Measurements from ENCODE around the gene LPO.

DNA sequence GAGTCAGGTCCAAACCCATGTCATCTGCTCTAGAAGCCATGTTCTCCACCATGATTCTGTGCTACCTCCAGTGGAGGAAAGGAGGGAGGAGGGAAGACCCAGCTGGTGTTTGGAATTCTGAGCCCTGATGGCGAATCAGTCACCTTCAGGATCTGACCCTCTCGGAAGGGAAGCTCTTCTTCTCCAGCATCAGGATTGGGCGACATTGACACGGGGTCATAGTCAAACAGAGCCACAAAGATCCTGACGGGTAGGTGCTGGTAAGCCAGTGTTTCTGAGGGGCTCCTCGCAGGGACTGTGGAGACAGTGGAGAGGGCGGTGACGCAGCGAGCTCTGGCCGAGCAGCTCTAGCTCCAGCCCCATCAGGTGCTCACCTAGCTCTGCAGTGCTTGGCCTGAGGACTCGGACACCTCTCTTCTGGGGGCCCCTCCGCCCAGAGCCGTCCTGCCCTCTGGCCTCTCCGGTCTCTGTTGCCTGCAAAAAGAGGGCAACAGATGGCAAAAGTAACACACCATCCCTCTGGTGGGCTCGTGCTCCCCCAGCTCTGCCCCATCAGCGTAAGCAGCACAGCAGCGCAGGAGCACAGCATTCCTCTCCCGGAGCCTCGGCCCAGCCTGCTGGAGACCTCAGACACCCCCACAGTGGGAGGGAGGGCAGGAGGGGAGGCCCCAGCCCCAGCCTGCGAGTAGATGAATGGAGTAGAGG is 69.2 kb downstream of the LPO start:
- TF ChIP-seq, protein P1, sequence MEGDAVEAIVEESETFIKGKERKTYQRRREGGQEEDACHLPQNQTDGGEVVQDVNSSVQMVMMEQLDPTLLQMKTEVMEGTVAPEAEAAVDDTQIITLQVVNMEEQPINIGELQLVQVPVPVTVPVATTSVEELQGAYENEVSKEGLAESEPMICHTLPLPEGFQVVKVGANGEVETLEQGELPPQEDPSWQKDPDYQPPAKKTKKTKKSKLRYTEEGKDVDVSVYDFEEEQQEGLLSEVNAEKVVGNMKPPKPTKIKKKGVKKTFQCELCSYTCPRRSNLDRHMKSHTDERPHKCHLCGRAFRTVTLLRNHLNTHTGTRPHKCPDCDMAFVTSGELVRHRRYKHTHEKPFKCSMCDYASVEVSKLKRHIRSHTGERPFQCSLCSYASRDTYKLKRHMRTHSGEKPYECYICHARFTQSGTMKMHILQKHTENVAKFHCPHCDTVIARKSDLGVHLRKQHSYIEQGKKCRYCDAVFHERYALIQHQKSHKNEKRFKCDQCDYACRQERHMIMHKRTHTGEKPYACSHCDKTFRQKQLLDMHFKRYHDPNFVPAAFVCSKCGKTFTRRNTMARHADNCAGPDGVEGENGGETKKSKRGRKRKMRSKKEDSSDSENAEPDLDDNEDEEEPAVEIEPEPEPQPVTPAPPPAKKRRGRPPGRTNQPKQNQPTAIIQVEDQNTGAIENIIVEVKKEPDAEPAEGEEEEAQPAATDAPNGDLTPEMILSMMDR (IDR thresholded peaks at IDR 0.05) = no peak
- TF ChIP-seq PRRX2 (CRISPR knock-in tag; IDR thresholded peaks at IDR 0.05) = no peak
- TF ChIP-seq ATF1 (CRISPR knock-in tag; IDR thresholded peaks at IDR 0.05) = no peak
- TF ChIP-seq EMX1 (CRISPR knock-in tag; IDR thresholded peaks at IDR 0.05) = no peak
- no peak for TF ChIP-seq FOXP1 (CRISPR knock-in tag; IDR thresholded peaks at IDR 0.05; ENCODE audit: borderline replicate concordance)
- TF ChIP-seq, protein P2, sequence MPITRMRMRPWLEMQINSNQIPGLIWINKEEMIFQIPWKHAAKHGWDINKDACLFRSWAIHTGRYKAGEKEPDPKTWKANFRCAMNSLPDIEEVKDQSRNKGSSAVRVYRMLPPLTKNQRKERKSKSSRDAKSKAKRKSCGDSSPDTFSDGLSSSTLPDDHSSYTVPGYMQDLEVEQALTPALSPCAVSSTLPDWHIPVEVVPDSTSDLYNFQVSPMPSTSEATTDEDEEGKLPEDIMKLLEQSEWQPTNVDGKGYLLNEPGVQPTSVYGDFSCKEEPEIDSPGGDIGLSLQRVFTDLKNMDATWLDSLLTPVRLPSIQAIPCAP (CRISPR knock-in tag; IDR thresholded peaks at IDR 0.05) = no peak
- no peak for TF ChIP-seq SP1 (CRISPR knock-in tag; conservative IDR thresholded peaks at IDR 0.05)
- TF ChIP-seq, protein P3, sequence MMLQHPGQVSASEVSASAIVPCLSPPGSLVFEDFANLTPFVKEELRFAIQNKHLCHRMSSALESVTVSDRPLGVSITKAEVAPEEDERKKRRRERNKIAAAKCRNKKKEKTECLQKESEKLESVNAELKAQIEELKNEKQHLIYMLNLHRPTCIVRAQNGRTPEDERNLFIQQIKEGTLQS (CRISPR knock-in tag; conservative IDR thresholded peaks at IDR 0.05) = no peak
- no peak for TF ChIP-seq GTF2I (CRISPR knock-in tag; conservative IDR thresholded peaks at IDR 0.05)
- TF ChIP-seq, protein P4, sequence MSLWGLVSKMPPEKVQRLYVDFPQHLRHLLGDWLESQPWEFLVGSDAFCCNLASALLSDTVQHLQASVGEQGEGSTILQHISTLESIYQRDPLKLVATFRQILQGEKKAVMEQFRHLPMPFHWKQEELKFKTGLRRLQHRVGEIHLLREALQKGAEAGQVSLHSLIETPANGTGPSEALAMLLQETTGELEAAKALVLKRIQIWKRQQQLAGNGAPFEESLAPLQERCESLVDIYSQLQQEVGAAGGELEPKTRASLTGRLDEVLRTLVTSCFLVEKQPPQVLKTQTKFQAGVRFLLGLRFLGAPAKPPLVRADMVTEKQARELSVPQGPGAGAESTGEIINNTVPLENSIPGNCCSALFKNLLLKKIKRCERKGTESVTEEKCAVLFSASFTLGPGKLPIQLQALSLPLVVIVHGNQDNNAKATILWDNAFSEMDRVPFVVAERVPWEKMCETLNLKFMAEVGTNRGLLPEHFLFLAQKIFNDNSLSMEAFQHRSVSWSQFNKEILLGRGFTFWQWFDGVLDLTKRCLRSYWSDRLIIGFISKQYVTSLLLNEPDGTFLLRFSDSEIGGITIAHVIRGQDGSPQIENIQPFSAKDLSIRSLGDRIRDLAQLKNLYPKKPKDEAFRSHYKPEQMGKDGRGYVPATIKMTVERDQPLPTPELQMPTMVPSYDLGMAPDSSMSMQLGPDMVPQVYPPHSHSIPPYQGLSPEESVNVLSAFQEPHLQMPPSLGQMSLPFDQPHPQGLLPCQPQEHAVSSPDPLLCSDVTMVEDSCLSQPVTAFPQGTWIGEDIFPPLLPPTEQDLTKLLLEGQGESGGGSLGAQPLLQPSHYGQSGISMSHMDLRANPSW (CRISPR knock-in tag; conservative IDR thresholded peaks at IDR 0.05; ENCODE audit: low read depth) = no peak
- TF ChIP-seq, protein P5, sequence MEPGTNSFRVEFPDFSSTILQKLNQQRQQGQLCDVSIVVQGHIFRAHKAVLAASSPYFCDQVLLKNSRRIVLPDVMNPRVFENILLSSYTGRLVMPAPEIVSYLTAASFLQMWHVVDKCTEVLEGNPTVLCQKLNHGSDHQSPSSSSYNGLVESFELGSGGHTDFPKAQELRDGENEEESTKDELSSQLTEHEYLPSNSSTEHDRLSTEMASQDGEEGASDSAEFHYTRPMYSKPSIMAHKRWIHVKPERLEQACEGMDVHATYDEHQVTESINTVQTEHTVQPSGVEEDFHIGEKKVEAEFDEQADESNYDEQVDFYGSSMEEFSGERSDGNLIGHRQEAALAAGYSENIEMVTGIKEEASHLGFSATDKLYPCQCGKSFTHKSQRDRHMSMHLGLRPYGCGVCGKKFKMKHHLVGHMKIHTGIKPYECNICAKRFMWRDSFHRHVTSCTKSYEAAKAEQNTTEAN (CRISPR knock-in tag; IDR thresholded peaks at IDR 0.05) = no peak
- TF ChIP-seq, protein P6, sequence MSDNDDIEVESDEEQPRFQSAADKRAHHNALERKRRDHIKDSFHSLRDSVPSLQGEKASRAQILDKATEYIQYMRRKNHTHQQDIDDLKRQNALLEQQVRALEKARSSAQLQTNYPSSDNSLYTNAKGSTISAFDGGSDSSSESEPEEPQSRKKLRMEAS (CRISPR knock-in tag; IDR thresholded peaks at IDR 0.05) = no peak
- no peak for TF ChIP-seq ZNF232 (CRISPR knock-in tag; IDR thresholded peaks at IDR 0.05)
- TF ChIP-seq, protein P7, sequence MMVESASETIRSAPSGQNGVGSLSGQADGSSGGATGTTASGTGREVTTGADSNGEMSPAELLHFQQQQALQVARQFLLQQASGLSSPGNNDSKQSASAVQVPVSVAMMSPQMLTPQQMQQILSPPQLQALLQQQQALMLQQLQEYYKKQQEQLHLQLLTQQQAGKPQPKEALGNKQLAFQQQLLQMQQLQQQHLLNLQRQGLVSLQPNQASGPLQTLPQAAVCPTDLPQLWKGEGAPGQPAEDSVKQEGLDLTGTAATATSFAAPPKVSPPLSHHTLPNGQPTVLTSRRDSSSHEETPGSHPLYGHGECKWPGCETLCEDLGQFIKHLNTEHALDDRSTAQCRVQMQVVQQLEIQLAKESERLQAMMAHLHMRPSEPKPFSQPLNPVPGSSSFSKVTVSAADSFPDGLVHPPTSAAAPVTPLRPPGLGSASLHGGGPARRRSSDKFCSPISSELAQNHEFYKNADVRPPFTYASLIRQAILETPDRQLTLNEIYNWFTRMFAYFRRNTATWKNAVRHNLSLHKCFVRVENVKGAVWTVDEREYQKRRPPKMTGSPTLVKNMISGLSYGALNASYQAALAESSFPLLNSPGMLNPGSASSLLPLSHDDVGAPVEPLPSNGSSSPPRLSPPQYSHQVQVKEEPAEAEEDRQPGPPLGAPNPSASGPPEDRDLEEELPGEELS (CRISPR knock-in tag; IDR thresholded peaks at IDR 0.05) = no peak
